Left colon (tissue), 2 donors: ENCODE data around the gene ME3. TPM values are rescaled to one million over a fixed set of nuclear protein-coding genes. Genes with fewer than 3 reads are reported as not detected.
"Not testable (repeated sequence)": the region's sequence is repeated elsewhere in the genome, so short reads cannot be mapped to it uniquely, and the experiment has no call there.

Experiments used
- ATAC-seq: fragments of 200-7000 bp; cut with Tn5 transposase; one replicate; pipeline ENCODE4 v1.9.1; 2020; ENCODE audit warnings: mild to moderate bottlenecking, moderate library complexity
- DNase-seq, 2 donors: peaks; one replicate each; pipeline ENCODE4 v3.0.0-alpha.2; 2020
- intact Hi-C, 2 donors: fragments of 100-400 bp; cut with DNase I in 1 of 2; cut with micrococcal nuclease in 1 of 2; formaldehyde crosslinking; loops; one replicate each; pipeline versions ENCODE4 v1.11.2 to v1.14.0; 2022; cut with DNase I, micrococcal nuclease
- total RNA-seq, 2 donors: library from RNA; stranded (reverse); fragmentation: NEBNext Ultra II Directional; extraction: Animal tissue kit (Norgen Biotek cat#: 25700); gene quantifications; one replicate each; pipeline ENCODE4 v1.2.1, GENCODE V29; 2021
- donor health status: DM: no; HTN: no; CAD: no.
- donor health status: DM: yes; HTN: yes; CAD: no.

ME3 gene
- total RNA-seq, 2 donors from 2014 or later: 35.8 to 38.1 TPM

- intact Hi-C loops: no loop called here
- DNase-seq: no peak
- ATAC-seq: no peak
Observed at GRCh38 chr11:86576946-86577624, 95.3 kb downstream of the ME3 start.

- intact Hi-C loops: no loop called here
- DNase-seq: no peak
- no peak for ATAC-seq
Observed at GRCh38 chr11:86575927-86576326, 96.5 kb downstream of the ME3 start.

GRCh38 chr11:86575208-86575855, 97.1 kb downstream of the ME3 start:
- DNase-seq (no peak), ATAC-seq (no peak)
- intact Hi-C loops: no loop called here

GRCh38 chr11:86574493-86575207, 97.8 kb downstream of the ME3 start:
- ATAC-seq: no peak
- no peak for DNase-seq
- intact Hi-C loops: no loop called here

GRCh38 chr11:86571273-86571948, 101.0 kb downstream of the ME3 start:
- intact Hi-C loops: no loop called here
- ATAC-seq (peak; percentile 84), DNase-seq (peak in 1 of 2 donors; percentile 46)

- no peak for DNase-seq
- peak; percentile 56 for ATAC-seq
- intact Hi-C loops: no loop called here
Observed at GRCh38 chr11:86570451-86570850, 102.0 kb downstream of the ME3 start.

GRCh38 chr11:86570020-86570419, 102.4 kb downstream of the ME3 start:
- intact Hi-C loops: no loop called here
- no peak for DNase-seq
- peak; percentile 39 for ATAC-seq

- DNase-seq (no peak), ATAC-seq (no peak)
- intact Hi-C loops: no loop called here
Observed at GRCh38 chr11:86569109-86569508, 103.3 kb downstream of the ME3 start.

- DNase-seq: no peak
- intact Hi-C loops: no loop called here
- no peak for ATAC-seq
Observed at GRCh38 chr11:86565801-86566312, 106.6 kb downstream of the ME3 start.

- no peak for ATAC-seq
- intact Hi-C loops: no loop called here
- no peak for DNase-seq
Observed at GRCh38 chr11:86565388-86565787, 107.0 kb downstream of the ME3 start.

GRCh38 chr11:86562842-86563241, 109.6 kb downstream of the ME3 start:
- DNase-seq: not testable (repeated sequence)

GRCh38 chr11:86559311-86559945, 113.0 kb downstream of the ME3 start:
- peak; percentile 75 for ATAC-seq
- no peak for DNase-seq
- intact Hi-C loops: no loop called here

More at GRCh38 chr11:86562842-86563241, 109.6 kb downstream of the ME3 start:
- intact Hi-C loops, ATAC-seq: not testable (repeated sequence)

GRCh38 chr11:86558841-86559240, 113.6 kb downstream of the ME3 start:
- intact Hi-C loops: no loop called here
- ATAC-seq (peak; percentile 84), DNase-seq (no peak)

GRCh38 chr11:86558207-86558606, 114.2 kb downstream of the ME3 start:
- intact Hi-C loops: no loop called here
- DNase-seq (no peak), ATAC-seq (peak; percentile 24)

- intact Hi-C loops: no loop called here
Observed at GRCh38 chr11:86555866-86556265, 116.5 kb downstream of the ME3 start.

GRCh38 chr11:86555401-86555800, 117.0 kb downstream of the ME3 start:
- DNase-seq (no peak), ATAC-seq (no peak)
- intact Hi-C loops: no loop called here

More at GRCh38 chr11:86555866-86556265, 116.5 kb downstream of the ME3 start:
- no peak for ATAC-seq
- DNase-seq: no peak

GRCh38 chr11:86553265-86553664, 119.2 kb downstream of the ME3 start:
- DNase-seq: peak in 1 of 2 donors; percentile 36
- intact Hi-C loops: no loop called here
- ATAC-seq: peak; percentile 72

- peak; percentile 76 for ATAC-seq
- peak in 1 of 2 donors; percentile 17 for DNase-seq
- intact Hi-C loops: no loop called here
Observed at GRCh38 chr11:86551288-86552092, 120.9 kb downstream of the ME3 start.
